GM21423 (cell line): ENCODE results near the gene TTC32.
"Not testable (repeated sequence)": the region's sequence is repeated elsewhere in the genome, so short reads cannot be mapped to it uniquely, and the experiment has no call there.

Experiments used
- ATAC-seq: cut with Tn5 transposase; IDR thresholded peaks from one replicate; pipeline ENCODE4 v1.9.1; 2021; ENCODE audit warnings: mild to moderate bottlenecking, moderate library complexity; ENCODE audit not compliant: unreplicated experiment

TTC32 gene

DNA sequence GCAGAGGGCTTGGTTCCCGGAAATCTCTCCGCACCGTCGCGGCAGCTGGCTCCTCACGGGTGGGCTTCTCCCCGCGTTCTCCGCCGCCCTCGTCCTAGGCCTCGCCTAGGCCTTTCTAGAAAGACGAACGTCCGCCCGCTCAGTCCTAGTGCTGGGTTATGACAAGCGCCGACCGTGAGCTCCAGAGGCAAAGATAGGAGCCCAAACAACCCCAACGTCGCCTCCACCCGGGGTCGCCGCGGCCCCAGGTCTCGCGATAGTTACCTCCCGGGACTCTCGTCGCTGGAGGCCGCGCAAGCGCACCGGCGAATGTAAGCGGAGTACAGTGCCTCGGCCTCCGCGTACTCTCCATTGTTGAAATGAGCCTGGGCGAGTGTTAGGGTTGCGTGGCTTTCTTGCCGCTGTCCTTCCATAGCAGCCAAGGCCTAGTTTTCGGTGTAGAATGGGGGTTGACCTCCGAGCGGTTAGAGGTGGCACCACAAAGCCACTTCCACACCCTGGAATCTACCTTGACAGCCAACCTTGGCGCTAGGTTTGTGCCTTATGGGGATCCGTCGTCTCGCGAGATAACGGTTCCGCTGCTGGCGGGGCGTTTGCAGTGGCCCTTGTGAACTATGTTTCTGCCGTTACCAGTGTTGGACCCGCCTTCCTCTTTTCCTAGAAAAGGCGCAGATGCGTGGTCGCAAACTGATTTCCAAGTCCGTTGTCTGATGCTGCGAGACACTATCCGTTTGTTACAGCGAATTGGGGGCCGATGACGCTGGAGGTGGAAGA, at the start of gene TTC32:
TTC32 (minus strand) TSS at position 542 of the 774 bp plus-strand sequence; CDS start at position 413, 129 bp downstream.
- ATAC-seq, result peak; percentile 82

DNA sequence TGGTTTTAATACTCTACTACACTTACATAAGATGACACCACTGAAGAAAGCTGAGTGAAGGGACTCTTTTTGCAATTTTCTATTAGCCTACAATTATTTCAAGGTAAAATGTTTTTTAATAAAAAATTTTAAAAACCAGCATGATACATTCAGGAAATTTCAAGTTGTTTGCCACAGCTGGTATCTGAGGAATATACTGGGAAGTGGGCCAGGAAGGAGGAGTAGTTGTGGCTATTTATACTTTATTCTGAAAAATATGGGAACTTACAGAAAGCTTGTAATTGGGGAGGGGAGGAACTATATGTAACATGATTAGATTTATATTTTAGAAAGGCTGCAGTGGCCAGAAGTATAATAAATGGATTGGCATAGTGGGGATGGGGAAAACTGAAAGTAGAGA, 47.3 kb upstream of the TTC32 start:
- no peak for ATAC-seq

- ATAC-seq, result no peak
Observed at GRCh38 chr2:19947184-19947940, 45.6 kb upstream of the TTC32 start.

- ATAC-seq, result no peak
Observed at GRCh38 chr2:19944205-19944845, 42.5 kb upstream of the TTC32 start.

DNA sequence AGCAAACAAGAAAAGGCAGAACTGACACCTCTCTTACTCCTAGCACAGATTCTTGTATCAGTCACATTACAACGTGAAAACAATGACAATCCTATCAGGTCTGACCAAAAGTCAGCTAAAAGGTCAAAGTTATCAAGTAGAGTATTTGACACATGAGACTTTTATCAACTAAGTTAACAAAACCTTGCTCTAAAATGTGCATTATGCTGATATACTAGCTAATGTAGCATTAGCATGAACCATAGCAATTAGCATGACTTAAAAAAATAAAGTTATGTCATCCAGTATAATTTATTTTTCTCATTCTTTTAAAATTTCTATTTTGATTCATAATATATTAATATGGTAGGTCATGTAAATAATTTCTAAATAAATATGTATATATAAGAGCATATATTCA, 41.4 kb upstream of the TTC32 start:
- ATAC-seq, result no peak

DNA sequence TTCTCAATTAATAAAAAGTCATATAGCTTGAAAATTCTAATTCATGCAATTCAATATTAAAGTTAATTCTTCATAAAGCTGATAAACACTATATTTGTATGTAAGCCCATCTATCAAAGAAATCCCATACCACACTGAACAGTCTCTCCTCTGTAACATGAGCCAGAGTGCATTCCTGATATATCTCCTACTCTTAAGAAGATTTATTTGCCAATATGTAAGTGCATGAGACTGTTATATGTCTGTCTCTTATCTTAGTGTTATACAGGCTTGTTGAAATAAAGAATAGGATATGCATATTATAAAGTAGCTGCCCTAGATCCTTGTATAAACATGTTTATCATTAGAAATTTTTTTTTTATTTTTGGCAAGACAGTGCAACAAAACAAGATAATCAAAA, 40.4 kb upstream of the TTC32 start:
- no peak for ATAC-seq

DNA sequence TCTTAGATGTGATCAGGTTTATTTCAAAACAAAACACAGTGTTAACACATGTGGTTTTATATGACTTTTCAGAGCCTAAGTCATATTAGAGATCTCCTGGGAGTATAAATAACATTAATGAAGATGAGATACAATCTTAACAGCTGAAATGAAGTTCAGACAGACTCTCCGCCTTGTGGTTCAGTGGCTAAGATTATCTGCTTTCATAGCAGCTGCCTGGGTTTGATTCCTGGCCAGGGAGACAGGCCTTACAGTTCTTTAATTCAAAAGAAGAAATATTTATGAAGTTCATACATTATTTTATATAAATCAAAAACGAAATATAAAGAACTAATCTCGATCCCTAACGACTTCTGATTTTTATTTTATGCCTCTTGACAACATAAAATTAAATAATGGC, 35.2 kb upstream of the TTC32 start:
- ATAC-seq, result no peak

- ATAC-seq, result no peak
Observed at GRCh38 chr2:19936203-19936602, 34.4 kb upstream of the TTC32 start.

DNA sequence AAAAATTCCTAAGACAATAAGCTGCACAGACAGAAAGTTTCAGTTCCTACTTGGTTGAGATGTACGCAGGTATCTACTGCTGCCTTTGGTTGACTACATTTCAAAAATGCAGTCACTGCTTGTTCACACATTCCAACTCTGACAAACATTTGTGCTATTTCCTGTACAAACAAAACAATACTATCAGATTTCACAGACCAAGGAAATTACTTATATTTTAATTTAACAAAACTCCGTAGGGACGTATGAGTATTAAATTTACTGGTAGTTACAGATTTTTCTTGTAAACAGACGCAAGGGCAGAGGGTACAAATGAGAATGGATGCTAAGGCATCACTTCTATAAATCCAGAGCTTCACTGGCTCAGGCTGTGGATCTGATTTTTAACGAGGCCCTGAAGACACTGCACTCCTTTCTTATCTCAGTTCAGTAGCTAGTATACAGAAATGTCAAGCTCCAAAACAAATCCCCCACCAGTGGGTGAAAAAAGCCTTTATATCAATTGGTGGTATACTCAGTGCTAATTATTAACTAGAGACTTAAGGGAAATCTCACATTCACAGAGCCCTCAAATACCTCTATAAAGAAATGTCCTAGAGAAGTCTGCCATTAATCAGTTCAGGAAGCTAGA, 31.7 kb upstream of the TTC32 start:
- peak; percentile 81 for ATAC-seq

- no peak for ATAC-seq
Observed at GRCh38 chr2:19932928-19933327, 31.1 kb upstream of the TTC32 start.

DNA sequence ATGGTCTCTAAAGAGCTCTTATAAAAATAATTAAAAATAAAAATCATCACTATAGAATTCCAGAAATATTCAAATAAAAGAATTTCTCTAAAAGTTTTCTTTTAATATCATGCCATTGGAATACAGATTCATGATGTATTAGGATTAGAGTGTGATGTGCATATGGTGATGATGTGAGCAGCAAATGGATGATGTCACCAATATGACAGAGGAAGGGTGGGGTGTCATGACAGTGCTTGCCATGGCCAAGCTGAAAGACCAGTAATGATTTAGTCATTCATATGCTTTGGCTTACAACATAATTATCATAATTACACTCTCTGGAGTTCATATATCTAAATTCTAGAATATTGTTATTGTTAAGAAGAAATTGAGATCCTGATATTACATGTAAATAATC, 27.4 kb upstream of the TTC32 start:
- no peak for ATAC-seq

GRCh38 chr2:19927816-19928215, 26.0 kb upstream of the TTC32 start:
- ATAC-seq, result not testable (repeated sequence)

GRCh38 chr2:19924526-19924925, 22.7 kb upstream of the TTC32 start:
- not testable (repeated sequence) for ATAC-seq

DNA sequence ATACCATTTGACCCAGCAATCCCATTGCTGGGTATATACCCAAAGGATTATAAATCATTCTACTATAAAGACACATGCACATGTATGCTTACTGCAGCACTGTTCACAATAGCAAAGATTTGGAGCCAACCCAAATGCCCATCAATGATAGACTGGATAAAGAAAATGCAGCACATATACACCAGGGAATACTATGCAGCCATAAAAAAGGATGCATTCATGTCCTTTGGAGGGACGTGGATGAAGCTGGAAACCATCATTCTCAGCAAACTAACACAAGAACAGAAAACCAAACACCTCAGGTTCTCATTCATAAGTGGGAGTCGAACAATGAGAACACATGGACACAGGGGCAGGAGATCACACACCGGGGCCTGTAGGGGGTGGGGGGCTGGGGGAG, 20.4 kb upstream of the TTC32 start:
- ATAC-seq, result not testable (repeated sequence)

GRCh38 chr2:19916385-19916950, 14.7 kb upstream of the TTC32 start:
- no peak for ATAC-seq

GRCh38 chr2:19914266-19914975, 12.6 kb upstream of the TTC32 start:
- no peak for ATAC-seq

DNA sequence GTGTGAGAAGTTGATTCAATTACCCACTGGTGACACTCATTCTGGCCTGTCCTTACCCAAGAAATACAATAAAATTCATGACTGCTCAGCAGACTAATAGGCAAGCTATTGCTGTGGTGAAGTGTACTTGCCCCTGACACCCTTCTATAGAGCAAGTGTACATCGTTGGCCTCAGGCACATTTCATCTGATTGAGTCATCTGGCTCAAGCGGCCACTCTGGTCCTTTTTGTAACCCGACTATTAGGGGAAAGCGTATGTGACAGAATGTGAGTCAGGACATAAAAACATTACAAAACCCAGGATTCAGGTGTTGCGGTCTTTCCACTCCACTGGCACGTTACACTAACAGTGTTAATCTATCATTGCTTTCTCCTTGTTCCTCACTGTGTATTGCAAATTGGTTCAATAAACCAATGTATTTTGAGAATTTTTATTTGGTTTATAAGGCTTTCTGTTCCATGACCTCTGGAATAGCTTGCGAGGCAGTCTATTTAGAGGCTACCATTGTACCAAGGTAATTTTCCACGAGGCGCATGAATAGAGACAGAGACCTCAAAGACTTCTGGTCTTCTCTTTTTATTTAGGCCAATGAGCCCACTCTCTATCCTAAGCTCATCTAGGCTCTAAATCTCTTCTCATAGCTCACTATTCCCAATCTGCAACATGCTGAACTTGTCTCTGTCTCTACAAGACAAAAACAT, 10.2 kb upstream of the TTC32 start:
- no peak for ATAC-seq

DNA sequence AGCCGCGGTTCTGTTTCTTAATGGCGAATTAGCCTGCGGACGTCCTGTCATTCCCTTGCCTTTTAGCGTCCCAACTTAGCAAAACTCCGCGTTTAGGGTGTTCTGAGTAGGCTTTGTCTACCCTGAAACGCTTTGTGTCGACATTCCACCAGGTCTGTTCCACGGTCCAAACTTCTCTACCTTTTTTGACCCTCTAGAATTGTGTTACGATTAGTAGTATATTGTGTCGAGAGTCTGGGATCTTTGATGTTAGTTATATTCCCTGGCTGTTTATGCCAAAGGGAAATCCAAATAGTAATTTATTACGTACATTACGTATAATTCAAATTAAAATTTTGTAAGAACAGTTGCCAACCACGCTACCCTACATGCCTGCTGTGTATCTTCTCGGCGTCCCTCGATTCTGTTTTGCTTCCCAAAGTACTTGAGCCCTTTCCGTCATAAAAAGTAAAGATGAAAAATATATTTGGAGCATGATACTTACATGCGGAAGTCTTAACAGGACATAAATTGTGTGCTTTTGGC, 495 bp upstream of the TTC32 start:
- ATAC-seq, result no peak

GRCh38 chr2:19900931-19901441, 797 bp downstream of the TTC32 start:
- peak; percentile 3 for ATAC-seq
